ENCODE results near the gene IFT57.

The IFT57 gene

GRCh38 chr3:108228286-108228685 is 6.1 kb upstream of the IFT57 start:
- H3K36me3 Mint-ChIP-seq: no peaks in the 10 kb centered on the region

DNA sequence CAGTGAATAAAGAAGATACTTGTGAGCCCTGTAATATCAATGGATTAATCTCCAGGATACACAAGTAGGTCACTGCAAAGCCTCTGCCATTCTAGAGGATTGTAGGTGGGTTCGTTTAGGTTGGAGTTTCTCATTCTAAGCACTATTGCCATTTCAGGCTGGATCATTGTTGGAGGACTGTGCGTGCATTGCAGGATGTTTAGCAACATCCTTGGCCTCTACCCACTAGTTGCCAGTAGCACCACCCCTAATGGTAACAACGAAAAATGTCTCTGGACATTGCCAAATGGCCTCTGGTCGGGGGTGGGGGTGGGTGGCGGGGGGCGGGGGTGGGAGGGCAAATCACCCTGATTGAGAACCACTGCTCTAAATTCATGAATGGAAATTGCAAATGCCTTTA is 4.9 kb upstream of the IFT57 start:
- H3K27me3 Mint-ChIP-seq: no peaks in the 10 kb centered on the region
- no peak for ATAC-seq
- H3K9me3 Mint-ChIP-seq: no peaks in the 10 kb centered on the region
- no peak overlapping the region for H3K4me3 Mint-ChIP-seq
- peaks cover 18% of the 10 kb centered on the region for H3K4me1 Mint-ChIP-seq
- no peaks in the 10 kb centered on the region for H3K36me3 Mint-ChIP-seq
- H3K27ac Mint-ChIP-seq: no peak overlapping the region

More at GRCh38 chr3:108228286-108228685, 6.1 kb upstream of the IFT57 start:
- ATAC-seq: no peak
- H3K9me3 Mint-ChIP-seq: no peaks in the 10 kb centered on the region
- no peak overlapping the region for H3K4me3 Mint-ChIP-seq
- H3K27ac Mint-ChIP-seq: no peak overlapping the region
- H3K4me1 Mint-ChIP-seq: peaks cover 16% of the 10 kb centered on the region
- H3K27me3 Mint-ChIP-seq: no peaks in the 10 kb centered on the region

- Mint-ChIP-seq H3K36me3 (no peaks in the 10 kb centered on the region), H3K27ac (peak overlapping the region; percentile 97), H3K4me3 (no peak overlapping the region), H3K27me3 (no peaks in the 10 kb centered on the region), H3K4me1 (peaks cover 36% of the 10 kb centered on the region), H3K9me3 (no peaks in the 10 kb centered on the region)
- ATAC-seq: no peak
These were observed 3.0 kb upstream of the IFT57 start for GRCh38 chr3:108225221-108225620.

DNA sequence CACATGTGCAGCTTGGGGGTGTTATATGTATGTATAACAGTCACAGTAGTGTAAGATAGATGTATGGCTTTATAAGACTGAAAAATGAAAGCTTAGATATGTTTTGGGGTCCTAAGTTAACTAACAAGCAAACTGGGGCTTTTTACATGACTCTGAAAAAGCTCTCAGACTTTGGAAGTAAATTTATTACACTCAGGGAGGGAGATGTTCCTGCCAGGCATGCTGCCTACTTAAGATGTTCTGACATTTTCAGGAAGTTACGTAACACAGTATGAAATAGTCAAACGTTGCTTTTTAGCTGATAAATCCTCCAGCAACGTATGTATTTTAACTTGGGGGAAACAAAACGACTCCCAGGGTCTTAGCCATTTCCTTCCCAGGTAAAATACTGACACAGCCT is 1.7 kb upstream of the IFT57 start:
- no peaks in the 10 kb centered on the region for H3K27me3 Mint-ChIP-seq
- H3K36me3 Mint-ChIP-seq: no peaks in the 10 kb centered on the region
- peak overlapping the region; percentile 96 for H3K4me3 Mint-ChIP-seq
- peak overlapping the region; percentile 97 for H3K27ac Mint-ChIP-seq
- H3K4me1 Mint-ChIP-seq: peaks cover 39% of the 10 kb centered on the region
- ATAC-seq: no peak
- H3K9me3 Mint-ChIP-seq: no peaks in the 10 kb centered on the region

- no peak for ATAC-seq
- peak overlapping the region; percentile 96 for H3K4me3 Mint-ChIP-seq
- no peaks in the 10 kb centered on the region for H3K27me3 Mint-ChIP-seq
- peak overlapping the region; percentile 97 for H3K27ac Mint-ChIP-seq
- peaks cover 39% of the 10 kb centered on the region for H3K4me1 Mint-ChIP-seq
- H3K9me3 Mint-ChIP-seq: no peaks in the 10 kb centered on the region
- no peaks in the 10 kb centered on the region for H3K36me3 Mint-ChIP-seq
These were observed 785 bp upstream of the IFT57 start for GRCh38 chr3:108222853-108223565.

GRCh38 chr3:108221393-108221792 is 831 bp downstream of the IFT57 start:
- peak overlapping the region; percentile 96 for H3K4me3 Mint-ChIP-seq
- H3K9me3 Mint-ChIP-seq: no peaks in the 10 kb centered on the region
- H3K27ac Mint-ChIP-seq: peak overlapping the region; percentile 97
- H3K36me3 Mint-ChIP-seq: peaks cover 7% of the 10 kb centered on the region
- peaks cover 46% of the 10 kb centered on the region for H3K4me1 Mint-ChIP-seq
- no peak for ATAC-seq
- no peaks in the 10 kb centered on the region for H3K27me3 Mint-ChIP-seq

- Mint-ChIP-seq H3K9me3 (no peaks in the 10 kb centered on the region), H3K36me3 (peaks cover 16% of the 10 kb centered on the region), H3K27ac (peak overlapping the region; percentile 97), H3K4me3 (peak overlapping the region; percentile 96), H3K4me1 (peaks cover 49% of the 10 kb centered on the region), H3K27me3 (no peaks in the 10 kb centered on the region)
- peak; percentile 24 for ATAC-seq
These were observed 2.9 kb downstream of the IFT57 start for GRCh38 chr3:108219336-108219735.

DNA sequence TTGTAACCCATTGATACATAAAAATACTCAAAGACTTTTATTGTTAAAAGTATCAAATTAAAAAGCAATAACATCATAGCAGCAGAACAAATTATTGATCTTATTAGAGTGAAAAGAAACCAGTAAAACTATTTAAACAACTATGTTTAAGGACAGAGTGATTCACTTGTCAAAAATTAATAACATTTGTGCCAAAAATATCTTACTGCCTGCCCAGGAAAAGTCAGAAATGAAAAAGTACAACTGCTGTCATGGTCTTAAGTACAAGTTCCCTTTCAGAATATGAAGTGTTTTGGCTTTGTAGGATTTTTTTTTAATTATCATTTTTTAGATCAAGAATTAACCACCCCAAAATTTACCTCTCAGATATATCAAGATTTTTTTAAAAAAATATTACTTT is 3.4 kb downstream of the IFT57 start:
- ATAC-seq: no peak
- H3K4me1 Mint-ChIP-seq: peaks cover 43% of the 10 kb centered on the region

DNA sequence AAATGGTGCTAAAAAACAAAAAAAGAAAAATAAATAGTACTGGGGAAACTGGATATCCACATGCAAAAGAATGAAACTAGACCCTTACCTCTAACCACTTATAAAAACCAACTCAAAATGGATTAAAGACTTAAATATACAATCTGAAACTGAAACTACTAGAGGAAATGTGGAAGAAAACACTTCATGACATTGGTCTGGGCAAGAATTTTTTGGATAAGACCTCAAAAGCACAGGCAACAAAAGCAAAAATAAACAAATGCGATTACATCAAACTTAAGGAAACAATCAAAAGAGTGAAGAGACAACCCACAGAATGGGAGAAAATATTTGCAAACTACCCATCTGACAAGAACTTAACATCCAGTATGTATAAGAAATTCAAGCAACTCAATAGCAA is 6.4 kb downstream of the IFT57 start:
- Mint-ChIP-seq H3K27ac (no peak overlapping the region), H3K4me1 (peaks cover 24% of the 10 kb centered on the region), H3K36me3 (peaks cover 34% of the 10 kb centered on the region), H3K4me3 (peak overlapping the region; percentile 25), H3K9me3 (no peaks in the 10 kb centered on the region), H3K27me3 (no peaks in the 10 kb centered on the region)
- no peak for ATAC-seq

More for the DNA sequence above, 3.4 kb downstream of the IFT57 start:
- Mint-ChIP-seq H3K27me3 (no peaks in the 10 kb centered on the region), H3K9me3 (no peaks in the 10 kb centered on the region), H3K27ac (peak overlapping the region; percentile 97), H3K36me3 (peaks cover 16% of the 10 kb centered on the region), H3K4me3 (no peak overlapping the region)

- Mint-ChIP-seq H3K4me3 (no peak overlapping the region), H3K36me3 (peaks cover 54% of the 10 kb centered on the region), H3K9me3 (no peaks in the 10 kb centered on the region), H3K4me1 (peaks cover 17% of the 10 kb centered on the region), H3K27ac (peak overlapping the region; percentile 74), H3K27me3 (no peaks in the 10 kb centered on the region)
- ATAC-seq: no peak
These were observed 12.6 kb downstream of the IFT57 start for GRCh38 chr3:108209579-108209978.

DNA sequence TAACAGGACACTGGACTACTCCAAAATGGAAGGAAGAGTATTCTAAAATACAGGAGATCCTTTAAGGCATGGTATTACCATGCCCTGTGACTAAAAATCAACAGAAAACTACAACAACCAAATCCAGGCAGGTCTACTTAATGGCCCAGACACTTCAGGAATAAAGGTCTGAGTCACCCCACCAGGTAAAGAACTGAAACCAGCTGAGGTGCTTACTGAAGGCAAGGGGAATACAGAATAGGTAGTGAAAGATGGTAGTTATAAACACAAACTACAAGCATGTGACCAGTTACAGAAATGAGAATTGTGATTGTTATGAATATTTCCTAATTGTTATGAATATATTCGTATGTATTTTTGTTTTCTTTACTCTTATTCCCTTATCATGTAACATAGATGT is 13.4 kb downstream of the IFT57 start:
- peaks cover 62% of the 10 kb centered on the region for H3K36me3 Mint-ChIP-seq
- peaks cover 22% of the 10 kb centered on the region for H3K4me1 Mint-ChIP-seq
- peak; percentile 85 for ATAC-seq
- H3K27ac Mint-ChIP-seq: peak overlapping the region; percentile 74
- no peak overlapping the region for H3K4me3 Mint-ChIP-seq
- no peaks in the 10 kb centered on the region for H3K27me3 Mint-ChIP-seq
- H3K9me3 Mint-ChIP-seq: no peaks in the 10 kb centered on the region

GRCh38 chr3:108202834-108203233 is 19.4 kb downstream of the IFT57 start:
- peaks cover 62% of the 10 kb centered on the region for H3K36me3 Mint-ChIP-seq

DNA sequence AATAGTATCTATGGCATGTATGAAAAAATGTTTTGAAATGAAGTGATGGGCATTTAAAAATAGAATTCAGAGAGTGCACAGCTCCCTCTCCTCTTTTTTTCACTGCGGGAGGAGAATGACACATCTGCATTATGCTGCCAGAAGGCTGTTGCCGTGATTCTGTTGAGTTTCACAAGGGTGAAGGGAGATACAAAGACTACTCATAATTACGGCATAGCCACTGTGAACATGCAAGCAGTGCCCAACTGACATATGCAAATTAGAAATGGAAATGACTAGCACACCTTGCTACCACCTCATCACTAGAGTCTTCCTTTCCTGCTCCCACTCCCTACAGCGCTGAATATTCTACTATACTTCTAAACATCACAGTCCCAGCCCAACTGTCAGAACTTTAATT is 20.1 kb downstream of the IFT57 start:
- H3K27ac Mint-ChIP-seq: peak overlapping the region; percentile 48
- H3K4me1 Mint-ChIP-seq: peaks cover 40% of the 10 kb centered on the region
- peaks cover 59% of the 10 kb centered on the region for H3K36me3 Mint-ChIP-seq
- H3K4me3 Mint-ChIP-seq: no peak overlapping the region
- ATAC-seq: peak; percentile 59
- no peaks in the 10 kb centered on the region for H3K9me3 Mint-ChIP-seq
- H3K27me3 Mint-ChIP-seq: no peaks in the 10 kb centered on the region

More at GRCh38 chr3:108202834-108203233, 19.4 kb downstream of the IFT57 start:
- peak overlapping the region; percentile 48 for H3K27ac Mint-ChIP-seq
- peaks cover 40% of the 10 kb centered on the region for H3K4me1 Mint-ChIP-seq
- H3K27me3 Mint-ChIP-seq: no peaks in the 10 kb centered on the region
- H3K4me3 Mint-ChIP-seq: no peak overlapping the region
- no peak for ATAC-seq
- no peaks in the 10 kb centered on the region for H3K9me3 Mint-ChIP-seq

DNA sequence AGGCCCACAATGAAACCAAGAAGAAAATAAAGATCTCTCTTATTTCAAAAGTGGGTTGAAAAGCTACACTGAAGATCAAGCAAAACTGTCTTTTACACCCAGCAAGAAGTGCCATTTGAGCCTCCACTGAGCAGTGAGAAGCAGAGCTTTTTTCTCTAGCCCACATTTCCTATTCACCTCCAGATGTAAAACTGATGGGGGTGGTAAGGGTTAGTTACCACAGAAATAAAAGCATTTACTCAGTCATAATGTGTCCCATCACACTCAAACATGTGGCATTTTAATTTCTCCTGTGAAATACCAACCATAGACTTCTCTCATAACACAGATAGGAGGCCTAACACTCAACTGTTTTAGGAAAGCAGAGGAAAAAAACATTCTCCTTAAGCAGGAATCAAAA is 21.0 kb downstream of the IFT57 start:
- Mint-ChIP-seq H3K27me3 (no peaks in the 10 kb centered on the region), H3K4me1 (peaks cover 40% of the 10 kb centered on the region), H3K4me3 (no peak overlapping the region), H3K36me3 (peaks cover 57% of the 10 kb centered on the region), H3K9me3 (no peaks in the 10 kb centered on the region), H3K27ac (peak overlapping the region; percentile 48)
- no peak for ATAC-seq

DNA sequence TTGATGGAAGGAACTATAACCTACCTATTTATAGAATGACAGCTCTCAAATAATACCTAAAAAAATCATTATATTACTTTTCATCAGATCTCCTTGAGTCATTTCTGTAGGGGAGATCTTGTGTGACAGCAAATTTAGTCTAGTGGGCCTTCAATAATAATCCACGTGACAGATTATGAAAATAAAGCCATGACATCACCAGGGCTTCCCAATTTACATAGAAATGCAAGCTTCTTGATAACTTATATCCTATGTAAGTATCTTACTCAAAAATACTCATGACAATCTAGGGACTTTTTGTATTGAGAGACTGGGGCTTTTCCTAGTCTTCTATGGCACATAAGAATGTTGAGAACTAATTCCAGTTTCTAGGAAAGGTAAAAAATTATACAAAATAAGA is 21.6 kb downstream of the IFT57 start:
- peaks cover 40% of the 10 kb centered on the region for H3K4me1 Mint-ChIP-seq
- ATAC-seq: no peak
- no peaks in the 10 kb centered on the region for H3K9me3 Mint-ChIP-seq
- no peak overlapping the region for H3K4me3 Mint-ChIP-seq
- H3K27ac Mint-ChIP-seq: peak overlapping the region; percentile 48
- H3K27me3 Mint-ChIP-seq: no peaks in the 10 kb centered on the region
- peaks cover 63% of the 10 kb centered on the region for H3K36me3 Mint-ChIP-seq

DNA sequence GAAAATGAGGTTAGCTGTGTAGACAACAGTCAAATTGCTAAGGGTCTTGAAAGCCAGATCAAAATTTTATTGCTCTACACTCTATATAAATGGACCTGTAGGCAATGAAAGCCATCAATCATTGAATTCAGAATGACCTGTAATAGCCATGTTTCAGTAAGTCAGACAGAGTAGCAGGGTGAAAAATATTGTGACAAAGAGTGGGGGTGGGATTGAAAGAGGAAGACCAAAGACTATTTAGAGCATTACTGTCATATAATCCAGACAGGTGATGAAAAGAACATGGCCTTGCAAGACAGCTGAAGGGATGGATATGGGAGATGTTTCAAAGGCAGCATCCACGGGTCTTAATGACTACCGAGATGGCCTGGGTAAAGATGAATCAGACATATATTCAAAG is 22.2 kb downstream of the IFT57 start:
- Mint-ChIP-seq H3K36me3 (peaks cover 65% of the 10 kb centered on the region), H3K4me3 (no peak overlapping the region), H3K9me3 (peaks cover under 1% of the 10 kb centered on the region), H3K4me1 (peaks cover 40% of the 10 kb centered on the region), H3K27ac (no peak overlapping the region), H3K27me3 (no peaks in the 10 kb centered on the region)
- no peak for ATAC-seq

Measured in stimulated activated memory B cell treated with anti-CD40 and anti-IgM and Interleukin-4, amounts not matched to agents 10 μg/mL and 1 μg/mL and 100 μg/mL, for 72 hours (primary cell).